Measurements from ENCODE around the gene TCERG1L. TPM values are rescaled to one million over a fixed set of nuclear protein-coding genes. Genes with fewer than 3 reads are reported as not detected.

TCERG1L gene
- total and polyA plus RNA-seq, 4 donors = 1.9 to 23.5 (median 14.9) TPM

- peaks cover 5% of the 10 kb centered on the region for H3K27me3 ChIP-seq (ENCODE audit: control insufficient read depth, insufficient read depth, low read length)
- no peaks in the 10 kb centered on the region for H3K36me3 ChIP-seq (ENCODE audit: control insufficient read depth, insufficient read depth, low read length)
- H3K4me1 ChIP-seq (ENCODE audit: control insufficient read depth, insufficient read depth, low read length) = peaks cover 14% of the 10 kb centered on the region
- no peak overlapping the region for H3K27ac ChIP-seq (ENCODE audit: low read depth, low read length)
- DNase-seq (ENCODE audit: low read depth in 4 of 6, low spot score in 6 of 6) = peak in 2 of 6 donors; percentile 64 to 67
- H3K4me3 ChIP-seq (ENCODE audit: low read depth, low read length) = no peak overlapping the region
- 48% methylated on average over 4 of the region's 11 CpGs for WGBS (ENCODE audit: insufficient coverage)
- H3K9me3 ChIP-seq (ENCODE audit: control insufficient read depth, insufficient read depth, low read length) = no peaks in the 10 kb centered on the region
These were observed 6.8 kb upstream of the TCERG1L start for GRCh38 chr10:131318291-131318690.

- Histone ChIP-seq H3K27ac (ENCODE audit: low read depth, low read length) (no peak overlapping the region), H3K9me3 (ENCODE audit: control insufficient read depth, insufficient read depth, low read length) (no peaks in the 10 kb centered on the region), H3K36me3 (ENCODE audit: control insufficient read depth, insufficient read depth, low read length) (no peaks in the 10 kb centered on the region), H3K27me3 (ENCODE audit: control insufficient read depth, insufficient read depth, low read length) (peaks cover 14% of the 10 kb centered on the region), H3K4me3 (ENCODE audit: low read depth, low read length) (no peak overlapping the region), H3K4me1 (ENCODE audit: control insufficient read depth, insufficient read depth, low read length) (peaks cover 26% of the 10 kb centered on the region)
- DNase-seq (ENCODE audit: low read depth in 4 of 6, low spot score in 6 of 6) = no peak
- 81% methylated on average over 16 of the region's 16 CpGs for WGBS (ENCODE audit: insufficient coverage)
These were observed 5.0 kb upstream of the TCERG1L start for GRCh38 chr10:131316321-131317075.

- no peak for DNase-seq (ENCODE audit: low read depth in 4 of 6, low spot score in 6 of 6)
- 93% methylated on average over 5 of the region's 9 CpGs for WGBS (ENCODE audit: insufficient coverage)
- Histone ChIP-seq H3K4me3 (ENCODE audit: low read depth, low read length) (no peak overlapping the region), H3K27me3 (ENCODE audit: control insufficient read depth, insufficient read depth, low read length) (peaks cover 21% of the 10 kb centered on the region), H3K9me3 (ENCODE audit: control insufficient read depth, insufficient read depth, low read length) (no peaks in the 10 kb centered on the region), H3K4me1 (ENCODE audit: control insufficient read depth, insufficient read depth, low read length) (peaks cover 25% of the 10 kb centered on the region), H3K27ac (ENCODE audit: low read depth, low read length) (no peak overlapping the region), H3K36me3 (ENCODE audit: control insufficient read depth, insufficient read depth, low read length) (no peaks in the 10 kb centered on the region)
These were observed 3.8 kb upstream of the TCERG1L start for GRCh38 chr10:131315344-131315743.

DNA sequence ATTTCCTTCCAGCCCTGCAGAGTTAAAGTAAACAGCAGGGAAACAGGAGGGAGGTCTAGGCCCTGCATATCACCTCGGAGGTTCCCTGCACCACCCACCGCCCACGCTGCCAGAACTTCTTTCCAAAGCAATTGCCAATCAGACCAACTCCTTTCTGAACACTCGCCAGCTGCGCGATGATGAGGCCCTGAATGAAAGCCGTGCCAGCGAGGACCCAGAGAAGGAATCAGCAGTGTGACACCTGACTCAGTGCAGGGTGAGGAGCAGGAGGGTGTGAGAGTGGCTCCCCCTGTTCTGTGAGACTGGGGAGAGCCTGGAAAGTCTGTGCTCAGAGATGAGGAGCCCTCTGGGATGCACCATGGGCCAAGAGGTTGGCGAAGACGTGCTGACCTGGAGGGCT lies 3.3 kb upstream of the TCERG1L start:
- 50% methylated on average over 5 of the region's 10 CpGs for WGBS (ENCODE audit: insufficient coverage)
- Histone ChIP-seq H3K27ac (ENCODE audit: low read depth, low read length) (no peak overlapping the region), H3K27me3 (ENCODE audit: control insufficient read depth, insufficient read depth, low read length) (peaks cover 21% of the 10 kb centered on the region), H3K4me3 (ENCODE audit: low read depth, low read length) (no peak overlapping the region), H3K4me1 (ENCODE audit: control insufficient read depth, insufficient read depth, low read length) (peaks cover 25% of the 10 kb centered on the region), H3K9me3 (ENCODE audit: control insufficient read depth, insufficient read depth, low read length) (no peaks in the 10 kb centered on the region), H3K36me3 (ENCODE audit: control insufficient read depth, insufficient read depth, low read length) (no peaks in the 10 kb centered on the region)
- no peak for DNase-seq (ENCODE audit: low read depth in 4 of 6, low spot score in 6 of 6)

- Histone ChIP-seq H3K36me3 (ENCODE audit: control insufficient read depth, insufficient read depth, low read length) (no peaks in the 10 kb centered on the region), H3K4me1 (ENCODE audit: control insufficient read depth, insufficient read depth, low read length) (peaks cover 25% of the 10 kb centered on the region), H3K9me3 (ENCODE audit: control insufficient read depth, insufficient read depth, low read length) (no peaks in the 10 kb centered on the region), H3K27ac (ENCODE audit: low read depth, low read length) (no peak overlapping the region), H3K27me3 (ENCODE audit: control insufficient read depth, insufficient read depth, low read length) (peaks cover 23% of the 10 kb centered on the region), H3K4me3 (ENCODE audit: low read depth, low read length) (no peak overlapping the region)
- no peak for DNase-seq (ENCODE audit: low read depth in 4 of 6, low spot score in 6 of 6)
- WGBS (ENCODE audit: insufficient coverage) = 80% methylated on average over 1 of the region's 3 CpGs
These were observed 2.6 kb upstream of the TCERG1L start for GRCh38 chr10:131314148-131314547.

DNA sequence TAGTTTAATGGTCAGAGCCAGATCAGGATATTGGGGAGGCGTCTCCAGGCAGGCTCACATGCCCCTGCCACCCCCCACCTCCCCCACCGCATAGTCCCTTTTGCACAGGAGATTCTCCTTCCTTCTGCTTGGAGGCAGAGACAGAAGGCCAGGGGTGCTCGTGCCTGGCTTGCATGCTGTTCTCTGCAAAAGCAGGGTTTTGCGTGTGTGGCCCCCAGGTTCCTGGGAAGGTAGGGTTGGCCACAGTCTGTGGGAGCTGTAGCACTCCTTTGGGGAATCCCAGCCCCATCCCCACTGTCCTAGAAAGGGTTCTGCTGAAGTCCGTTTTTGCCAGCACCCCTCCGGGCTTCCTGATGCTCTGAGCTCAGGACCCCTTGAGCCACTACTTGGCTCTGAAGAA lies 1.9 kb upstream of the TCERG1L start:
- Histone ChIP-seq H3K4me3 (ENCODE audit: low read depth, low read length) (no peak overlapping the region), H3K9me3 (ENCODE audit: control insufficient read depth, insufficient read depth, low read length) (no peaks in the 10 kb centered on the region), H3K27me3 (ENCODE audit: control insufficient read depth, insufficient read depth, low read length) (peaks cover 25% of the 10 kb centered on the region), H3K27ac (ENCODE audit: low read depth, low read length) (no peak overlapping the region), H3K36me3 (ENCODE audit: control insufficient read depth, insufficient read depth, low read length) (no peaks in the 10 kb centered on the region), H3K4me1 (ENCODE audit: control insufficient read depth, insufficient read depth, low read length) (peaks cover 18% of the 10 kb centered on the region)
- WGBS (ENCODE audit: insufficient coverage) = 84% methylated on average over 2 of the region's 6 CpGs
- no peak for DNase-seq (ENCODE audit: low read depth in 4 of 6, low spot score in 6 of 6)

DNA sequence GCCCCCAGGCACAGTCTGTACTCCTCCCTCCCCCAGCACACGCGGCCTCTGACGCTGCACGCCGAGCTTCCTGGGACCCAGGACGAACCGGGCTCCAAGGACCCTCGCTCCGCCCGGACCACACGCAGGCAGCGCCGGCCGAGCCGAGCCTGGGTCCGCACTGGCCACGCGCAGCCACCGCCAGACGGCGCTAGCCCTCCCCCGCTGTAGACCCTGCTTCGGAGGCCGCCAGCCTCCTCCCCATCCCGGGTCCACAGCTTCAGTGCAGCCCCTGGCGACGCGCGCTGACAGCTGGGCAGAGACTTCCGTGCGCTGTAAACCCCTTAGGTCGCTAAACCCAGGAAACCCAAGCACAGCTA lies 936 bp upstream of the TCERG1L start:
- Histone ChIP-seq H3K4me3 (ENCODE audit: low read depth, low read length) (peak overlapping the region; percentile 22), H3K27me3 (ENCODE audit: control insufficient read depth, insufficient read depth, low read length) (peaks cover 25% of the 10 kb centered on the region), H3K36me3 (ENCODE audit: control insufficient read depth, insufficient read depth, low read length) (no peaks in the 10 kb centered on the region), H3K4me1 (ENCODE audit: control insufficient read depth, insufficient read depth, low read length) (peaks cover 18% of the 10 kb centered on the region), H3K27ac (ENCODE audit: low read depth, low read length) (no peak overlapping the region), H3K9me3 (ENCODE audit: control insufficient read depth, insufficient read depth, low read length) (no peaks in the 10 kb centered on the region)
- DNase-seq (ENCODE audit: low read depth in 4 of 6, low spot score in 6 of 6) = peak in 3 of 6 donors; percentile 45 to 93 (median 80)
- WGBS (ENCODE audit: insufficient coverage) = under 1% methylated on average over 32 of the region's 32 CpGs

DNA sequence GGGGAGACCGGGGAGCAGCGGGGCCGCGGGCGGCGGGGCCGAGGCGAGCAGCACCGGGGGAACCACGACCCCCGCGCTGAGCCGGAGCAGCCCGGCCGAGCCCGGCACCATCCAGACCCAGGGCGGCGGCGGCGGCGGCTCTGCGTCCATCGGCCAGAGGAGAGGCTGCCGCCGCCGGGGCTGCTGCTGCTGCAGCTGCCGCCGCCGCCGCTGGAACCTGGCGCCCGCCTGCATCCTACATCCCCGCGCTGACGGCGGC lies 190 bp downstream of the TCERG1L start:
- WGBS (ENCODE audit: insufficient coverage) = under 1% methylated on average over 36 of the region's 36 CpGs
- Histone ChIP-seq H3K27ac (ENCODE audit: low read depth, low read length) (no peak overlapping the region), H3K4me1 (ENCODE audit: control insufficient read depth, insufficient read depth, low read length) (peaks cover 18% of the 10 kb centered on the region), H3K4me3 (ENCODE audit: low read depth, low read length) (no peak overlapping the region), H3K9me3 (ENCODE audit: control insufficient read depth, insufficient read depth, low read length) (no peaks in the 10 kb centered on the region), H3K27me3 (ENCODE audit: control insufficient read depth, insufficient read depth, low read length) (peaks cover 25% of the 10 kb centered on the region), H3K36me3 (ENCODE audit: control insufficient read depth, insufficient read depth, low read length) (no peaks in the 10 kb centered on the region)
- no peak for DNase-seq (ENCODE audit: low read depth in 4 of 6, low spot score in 6 of 6)

DNA sequence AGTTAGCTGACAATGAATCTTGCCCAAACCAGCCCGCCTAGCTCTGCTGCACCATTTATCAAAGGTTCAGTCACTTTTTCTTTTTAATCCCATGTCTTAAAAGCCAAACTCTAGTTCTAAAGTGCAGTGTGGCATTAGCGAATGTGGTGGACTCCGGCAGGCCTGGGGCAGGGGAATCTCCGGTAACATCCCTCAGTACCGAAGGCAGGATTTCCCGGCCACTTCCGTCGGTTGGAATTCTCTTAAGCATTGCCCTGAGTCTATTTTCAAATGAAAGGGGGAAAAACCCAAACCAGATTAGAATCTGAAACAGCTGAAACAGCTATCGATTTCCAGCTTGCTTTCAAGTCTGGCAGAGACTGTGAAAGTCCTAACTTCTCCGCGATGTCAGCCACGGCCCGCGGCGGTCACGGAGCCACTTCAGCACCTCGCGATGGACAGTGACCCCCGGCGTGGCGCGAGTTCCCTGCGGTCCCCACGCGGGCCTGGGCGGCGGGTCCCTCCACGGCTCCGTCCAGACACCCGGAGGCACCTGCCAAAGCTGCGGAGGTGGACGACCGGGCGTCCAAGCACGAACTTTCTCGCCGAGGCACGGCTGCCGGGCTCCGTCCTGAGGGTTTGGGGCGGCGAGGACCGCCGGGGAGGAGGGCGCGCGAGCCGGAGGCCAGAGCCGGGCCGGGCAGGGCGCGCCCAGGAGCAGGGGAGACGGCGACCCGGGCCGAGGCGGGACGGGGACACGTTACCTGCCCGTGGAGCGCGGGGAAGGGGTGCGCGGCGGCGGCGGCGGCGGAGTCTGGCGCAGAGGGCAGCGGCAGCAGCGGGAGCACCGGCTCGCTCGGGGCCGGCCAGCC lies 745 bp downstream of the TCERG1L start:
- WGBS (ENCODE audit: insufficient coverage) = under 1% methylated on average over 75 of the region's 76 CpGs
- no peaks in the 10 kb centered on the region for H3K9me3 ChIP-seq (ENCODE audit: control insufficient read depth, insufficient read depth, low read length)
- peaks cover 18% of the 10 kb centered on the region for H3K4me1 ChIP-seq (ENCODE audit: control insufficient read depth, insufficient read depth, low read length)
- peaks cover 23% of the 10 kb centered on the region for H3K27me3 ChIP-seq (ENCODE audit: control insufficient read depth, insufficient read depth, low read length)
- DNase-seq (ENCODE audit: low read depth in 4 of 6, low spot score in 6 of 6) = peak in 2 of 6 donors; percentile 36 to 64
- no peaks in the 10 kb centered on the region for H3K36me3 ChIP-seq (ENCODE audit: control insufficient read depth, insufficient read depth, low read length)
- H3K27ac ChIP-seq (ENCODE audit: low read depth, low read length) = no peak overlapping the region
- H3K4me3 ChIP-seq (ENCODE audit: low read depth, low read length) = peak overlapping the region; percentile 16

GRCh38 chr10:131310142-131310541 lies 1.4 kb downstream of the TCERG1L start:
- peaks cover 23% of the 10 kb centered on the region for H3K27me3 ChIP-seq (ENCODE audit: control insufficient read depth, insufficient read depth, low read length)
- no peaks in the 10 kb centered on the region for H3K36me3 ChIP-seq (ENCODE audit: control insufficient read depth, insufficient read depth, low read length)
- H3K4me1 ChIP-seq (ENCODE audit: control insufficient read depth, insufficient read depth, low read length) = peaks cover 18% of the 10 kb centered on the region
- H3K9me3 ChIP-seq (ENCODE audit: control insufficient read depth, insufficient read depth, low read length) = no peaks in the 10 kb centered on the region
- peak in 2 of 6 donors; percentile 53 to 79 for DNase-seq (ENCODE audit: low read depth in 4 of 6, low spot score in 6 of 6)
- peak overlapping the region; percentile 16 for H3K4me3 ChIP-seq (ENCODE audit: low read depth, low read length)
- no peak overlapping the region for H3K27ac ChIP-seq (ENCODE audit: low read depth, low read length)
- WGBS (ENCODE audit: insufficient coverage) = 0% methylated on average over 1 of the region's 4 CpGs

Measured in spinal cord (tissue), 10 donors.